Esophagus squamous epithelium (tissue), 4 donors: ENCODE data around the gene ANO6.

ENCODE experiments used
- POLR2A ChIP-seq, 4 donors: fragments of 450-650 bp; IDR thresholded peaks; one replicate each; pipeline ENCODE4 v1.6.1; 2017; ENCODE audit warnings: antibody characterized with exemption in 4 of 4, mild to moderate bottlenecking in 4 of 4, moderate library complexity in 3 of 4
- TF ChIP-seq, protein P1 (sequence below), 6 experiments: fragments of 450-650 bp in 4 of 6; fragments of 200-600 bp in 2 of 6; sonication (generic) in 2 of 6; IDR thresholded peaks; one replicate each; pipeline ENCODE4 v1.5.1; 2016 to 2019; ENCODE audit warnings: antibody characterized with exemption in 6 of 6, mild to moderate bottlenecking in 4 of 6, moderate library complexity in 4 of 6

DNA sequence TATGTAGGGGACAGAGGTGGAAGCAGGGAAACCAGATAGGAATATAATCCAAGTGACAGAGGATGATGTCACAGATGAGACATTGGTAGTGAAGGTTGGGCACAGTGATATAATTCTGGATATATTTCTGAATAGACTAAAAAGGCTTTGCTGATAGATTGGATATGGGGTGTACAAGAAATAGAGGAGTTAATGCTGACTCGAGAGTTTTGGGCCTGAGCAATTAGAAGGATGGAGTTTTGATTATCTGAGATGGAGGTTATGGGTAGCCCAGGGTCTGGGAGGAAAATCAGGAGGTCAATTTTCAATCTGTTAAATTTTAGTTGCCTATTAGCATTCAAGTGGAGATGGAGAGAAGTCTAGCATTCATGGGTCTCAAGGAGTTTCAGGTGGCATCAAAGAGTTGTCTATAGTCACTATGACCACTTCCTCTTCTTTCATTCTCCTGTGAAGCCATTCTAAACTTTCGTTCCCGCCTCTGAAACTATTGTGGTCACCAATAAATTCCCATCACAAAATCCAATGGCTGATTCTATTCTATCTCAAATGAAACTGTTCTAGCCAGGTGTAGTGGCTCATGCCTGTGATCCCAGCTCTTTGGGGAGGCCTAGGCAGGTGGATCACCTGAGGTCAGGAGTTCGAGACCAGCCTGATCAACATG lies 10.6 kb upstream of the ANO6 start:
- TF ChIP-seq, protein P1, sequence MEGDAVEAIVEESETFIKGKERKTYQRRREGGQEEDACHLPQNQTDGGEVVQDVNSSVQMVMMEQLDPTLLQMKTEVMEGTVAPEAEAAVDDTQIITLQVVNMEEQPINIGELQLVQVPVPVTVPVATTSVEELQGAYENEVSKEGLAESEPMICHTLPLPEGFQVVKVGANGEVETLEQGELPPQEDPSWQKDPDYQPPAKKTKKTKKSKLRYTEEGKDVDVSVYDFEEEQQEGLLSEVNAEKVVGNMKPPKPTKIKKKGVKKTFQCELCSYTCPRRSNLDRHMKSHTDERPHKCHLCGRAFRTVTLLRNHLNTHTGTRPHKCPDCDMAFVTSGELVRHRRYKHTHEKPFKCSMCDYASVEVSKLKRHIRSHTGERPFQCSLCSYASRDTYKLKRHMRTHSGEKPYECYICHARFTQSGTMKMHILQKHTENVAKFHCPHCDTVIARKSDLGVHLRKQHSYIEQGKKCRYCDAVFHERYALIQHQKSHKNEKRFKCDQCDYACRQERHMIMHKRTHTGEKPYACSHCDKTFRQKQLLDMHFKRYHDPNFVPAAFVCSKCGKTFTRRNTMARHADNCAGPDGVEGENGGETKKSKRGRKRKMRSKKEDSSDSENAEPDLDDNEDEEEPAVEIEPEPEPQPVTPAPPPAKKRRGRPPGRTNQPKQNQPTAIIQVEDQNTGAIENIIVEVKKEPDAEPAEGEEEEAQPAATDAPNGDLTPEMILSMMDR (IDR thresholded peaks at IDR 0.05): no peak
- no peak for TF ChIP-seq POLR2A (IDR thresholded peaks at IDR 0.05)
